ENCODE results near the gene TBL2.

DNA sequence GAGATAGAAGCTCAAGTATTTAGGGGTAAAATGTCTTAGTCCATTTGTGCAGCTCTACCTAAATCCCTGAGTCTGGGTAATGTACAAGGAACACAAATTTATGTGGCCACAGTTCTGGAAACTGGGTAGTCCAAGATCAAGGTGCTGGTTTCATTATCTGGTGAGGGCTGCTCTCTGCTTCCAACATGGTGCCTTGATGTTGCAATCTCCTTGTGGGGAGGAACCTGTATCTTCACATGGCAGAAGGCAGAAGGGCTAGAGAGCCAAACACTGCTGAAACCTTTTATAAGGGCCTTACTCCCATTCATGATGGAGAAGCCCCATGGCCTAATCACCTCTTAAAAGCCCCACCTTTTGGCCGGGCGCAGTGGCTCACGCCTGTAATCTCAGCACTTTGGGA, 47.6 kb downstream of the TBL2 start:
- TF ChIP-seq RAD21 (conservative IDR thresholded peaks at IDR 0.05), result no peak
- no peak for TF ChIP-seq SMC3 (conservative IDR thresholded peaks at IDR 0.05; ENCODE audit: poor library complexity)
- TF ChIP-seq, protein P1, sequence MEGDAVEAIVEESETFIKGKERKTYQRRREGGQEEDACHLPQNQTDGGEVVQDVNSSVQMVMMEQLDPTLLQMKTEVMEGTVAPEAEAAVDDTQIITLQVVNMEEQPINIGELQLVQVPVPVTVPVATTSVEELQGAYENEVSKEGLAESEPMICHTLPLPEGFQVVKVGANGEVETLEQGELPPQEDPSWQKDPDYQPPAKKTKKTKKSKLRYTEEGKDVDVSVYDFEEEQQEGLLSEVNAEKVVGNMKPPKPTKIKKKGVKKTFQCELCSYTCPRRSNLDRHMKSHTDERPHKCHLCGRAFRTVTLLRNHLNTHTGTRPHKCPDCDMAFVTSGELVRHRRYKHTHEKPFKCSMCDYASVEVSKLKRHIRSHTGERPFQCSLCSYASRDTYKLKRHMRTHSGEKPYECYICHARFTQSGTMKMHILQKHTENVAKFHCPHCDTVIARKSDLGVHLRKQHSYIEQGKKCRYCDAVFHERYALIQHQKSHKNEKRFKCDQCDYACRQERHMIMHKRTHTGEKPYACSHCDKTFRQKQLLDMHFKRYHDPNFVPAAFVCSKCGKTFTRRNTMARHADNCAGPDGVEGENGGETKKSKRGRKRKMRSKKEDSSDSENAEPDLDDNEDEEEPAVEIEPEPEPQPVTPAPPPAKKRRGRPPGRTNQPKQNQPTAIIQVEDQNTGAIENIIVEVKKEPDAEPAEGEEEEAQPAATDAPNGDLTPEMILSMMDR (IDR thresholded peaks at IDR 0.05; ENCODE audit: poor library complexity, severe bottlenecking), result no peak
- TF ChIP-seq MXI1 (conservative IDR thresholded peaks at IDR 0.05; ENCODE audit: poor library complexity, severe bottlenecking), result no peak
- no peak for TF ChIP-seq EZH2 (IDR thresholded peaks at IDR 0.05; ENCODE audit: borderline replicate concordance, insufficient read depth, low read length, poor library complexity, severe bottlenecking)
- TF ChIP-seq, protein P2, sequence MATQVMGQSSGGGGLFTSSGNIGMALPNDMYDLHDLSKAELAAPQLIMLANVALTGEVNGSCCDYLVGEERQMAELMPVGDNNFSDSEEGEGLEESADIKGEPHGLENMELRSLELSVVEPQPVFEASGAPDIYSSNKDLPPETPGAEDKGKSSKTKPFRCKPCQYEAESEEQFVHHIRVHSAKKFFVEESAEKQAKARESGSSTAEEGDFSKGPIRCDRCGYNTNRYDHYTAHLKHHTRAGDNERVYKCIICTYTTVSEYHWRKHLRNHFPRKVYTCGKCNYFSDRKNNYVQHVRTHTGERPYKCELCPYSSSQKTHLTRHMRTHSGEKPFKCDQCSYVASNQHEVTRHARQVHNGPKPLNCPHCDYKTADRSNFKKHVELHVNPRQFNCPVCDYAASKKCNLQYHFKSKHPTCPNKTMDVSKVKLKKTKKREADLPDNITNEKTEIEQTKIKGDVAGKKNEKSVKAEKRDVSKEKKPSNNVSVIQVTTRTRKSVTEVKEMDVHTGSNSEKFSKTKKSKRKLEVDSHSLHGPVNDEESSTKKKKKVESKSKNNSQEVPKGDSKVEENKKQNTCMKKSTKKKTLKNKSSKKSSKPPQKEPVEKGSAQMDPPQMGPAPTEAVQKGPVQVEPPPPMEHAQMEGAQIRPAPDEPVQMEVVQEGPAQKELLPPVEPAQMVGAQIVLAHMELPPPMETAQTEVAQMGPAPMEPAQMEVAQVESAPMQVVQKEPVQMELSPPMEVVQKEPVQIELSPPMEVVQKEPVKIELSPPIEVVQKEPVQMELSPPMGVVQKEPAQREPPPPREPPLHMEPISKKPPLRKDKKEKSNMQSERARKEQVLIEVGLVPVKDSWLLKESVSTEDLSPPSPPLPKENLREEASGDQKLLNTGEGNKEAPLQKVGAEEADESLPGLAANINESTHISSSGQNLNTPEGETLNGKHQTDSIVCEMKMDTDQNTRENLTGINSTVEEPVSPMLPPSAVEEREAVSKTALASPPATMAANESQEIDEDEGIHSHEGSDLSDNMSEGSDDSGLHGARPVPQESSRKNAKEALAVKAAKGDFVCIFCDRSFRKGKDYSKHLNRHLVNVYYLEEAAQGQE (IDR thresholded peaks at IDR 0.05; ENCODE audit: borderline replicate concordance), result no peak

Measured in neural cell (in vitro differentiated cells).